Dendritic cell treated with granulocyte-macrophage colony-stimulating factor and Interleukin-4, amounts not matched to agents 40 ng/mL and 50 ng/mL, for 4 days (primary cell): ENCODE results near the gene NPR3.
A peak's percentile ranks its signal among the peaks of the same experiment; 100 is the strongest.

Experiments used
- H3K27ac Mint-ChIP-seq: one replicate; pipeline ENCODE4 v1.8.0; 2022; ENCODE audit warnings: mild to moderate bottlenecking, mixed read lengths
- H3K27me3 Mint-ChIP-seq: one replicate; pipeline ENCODE4 v1.8.0; 2022; ENCODE audit warnings: mild to moderate bottlenecking, mixed read lengths
- H3K36me3 Mint-ChIP-seq: one replicate; pipeline ENCODE4 v1.8.0; 2022; ENCODE audit warnings: low read depth, mixed read lengths
- H3K4me1 Mint-ChIP-seq: one replicate; pipeline ENCODE4 v1.8.0; 2022; ENCODE audit warnings: low read depth, mixed read lengths
- H3K4me3 Mint-ChIP-seq: one replicate; pipeline ENCODE4 v1.8.0; 2022; ENCODE audit warnings: mild to moderate bottlenecking, moderate library complexity, mixed read lengths
- H3K9me3 Mint-ChIP-seq: one replicate; pipeline ENCODE4 v1.8.0; 2022; ENCODE audit warnings: mixed read lengths
- intact Hi-C: fragments of 100-400 bp; cut with micrococcal nuclease; formaldehyde crosslinking; loops from one replicate; pipeline ENCODE4 v1.15.0; 2022

The NPR3 gene

GRCh38 chr5:32710550-32711361, at the start of gene NPR3:
TSS of gene NPR3 (plus strand) at chr5:32711321. CDS start at chr5:32711777, 456 bp downstream.
- no peaks in the 10 kb centered on the region for H3K9me3 Mint-ChIP-seq
- intact Hi-C loops = loop anchor here (2.0 to 10.0 kb wide), 2 partner anchors 544 to 712 kb away; no protein-coding TSS in a partner anchor
- peaks cover 57% of the 10 kb centered on the region for H3K4me1 Mint-ChIP-seq
- H3K27me3 Mint-ChIP-seq = peaks cover 71% of the 10 kb centered on the region
- H3K27ac Mint-ChIP-seq = no peak within 1 kb of the TSS
- no peaks in the 10 kb centered on the region for H3K36me3 Mint-ChIP-seq
- H3K4me3 Mint-ChIP-seq = peak within 1 kb of the TSS; percentile 76

DNA sequence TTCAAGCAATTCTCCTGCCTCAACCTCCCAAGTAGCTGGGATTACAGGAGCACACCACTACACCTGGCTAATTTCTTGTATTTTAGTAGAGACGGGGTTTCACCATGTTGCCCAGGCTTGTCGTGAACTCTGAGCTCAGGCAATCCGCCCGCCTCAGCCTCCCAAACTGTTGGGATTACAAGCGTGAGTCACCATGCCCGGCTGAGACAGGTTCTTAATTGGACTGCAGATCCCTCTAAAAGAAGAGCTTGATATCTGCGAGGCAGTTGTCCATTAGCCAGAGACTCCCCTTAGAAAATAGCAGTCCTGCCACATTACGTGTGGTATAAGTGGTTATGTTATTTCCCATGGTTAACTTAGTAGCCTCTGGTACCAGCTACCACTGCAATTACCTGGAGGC, 46.6 kb upstream of the NPR3 start:
- H3K4me3 Mint-ChIP-seq = no peak overlapping the region

GRCh38 chr5:32668552-32668951, 42.6 kb upstream of the NPR3 start:
- no peak overlapping the region for H3K27ac Mint-ChIP-seq
- H3K27me3 Mint-ChIP-seq = no peaks in the 10 kb centered on the region
- no peaks in the 10 kb centered on the region for H3K4me1 Mint-ChIP-seq
- H3K36me3 Mint-ChIP-seq = no peaks in the 10 kb centered on the region
- intact Hi-C loops = no loop called here
- peaks cover 40% of the 10 kb centered on the region for H3K9me3 Mint-ChIP-seq
- no peak overlapping the region for H3K4me3 Mint-ChIP-seq

More for the DNA sequence above, 46.6 kb upstream of the NPR3 start:
- Mint-ChIP-seq H3K27me3 (no peaks in the 10 kb centered on the region), H3K27ac (no peak overlapping the region), H3K9me3 (peaks cover 49% of the 10 kb centered on the region), H3K4me1 (no peaks in the 10 kb centered on the region), H3K36me3 (no peaks in the 10 kb centered on the region)
- intact Hi-C loops = no loop called here

- Mint-ChIP-seq H3K27me3 (no peaks in the 10 kb centered on the region), H3K4me1 (no peaks in the 10 kb centered on the region)
- intact Hi-C loops = no loop called here
These were observed 37.8 kb upstream of the NPR3 start for GRCh38 chr5:32673272-32673671.

GRCh38 chr5:32677023-32677422, 34.1 kb upstream of the NPR3 start:
- no peaks in the 10 kb centered on the region for H3K27me3 Mint-ChIP-seq
- H3K4me3 Mint-ChIP-seq = no peak overlapping the region
- intact Hi-C loops = no loop called here
- H3K4me1 Mint-ChIP-seq = no peaks in the 10 kb centered on the region
- H3K9me3 Mint-ChIP-seq = peaks cover 24% of the 10 kb centered on the region
- no peaks in the 10 kb centered on the region for H3K36me3 Mint-ChIP-seq
- H3K27ac Mint-ChIP-seq = no peak overlapping the region

More at GRCh38 chr5:32673272-32673671, 37.8 kb upstream of the NPR3 start:
- H3K36me3 Mint-ChIP-seq = no peaks in the 10 kb centered on the region
- H3K4me3 Mint-ChIP-seq = no peak overlapping the region
- H3K9me3 Mint-ChIP-seq = peaks cover 38% of the 10 kb centered on the region
- no peak overlapping the region for H3K27ac Mint-ChIP-seq

- Mint-ChIP-seq H3K9me3 (peaks cover 14% of the 10 kb centered on the region), H3K4me1 (no peaks in the 10 kb centered on the region), H3K4me3 (no peak overlapping the region), H3K36me3 (no peaks in the 10 kb centered on the region), H3K27me3 (no peaks in the 10 kb centered on the region), H3K27ac (no peak overlapping the region)
- intact Hi-C loops = no loop called here
These were observed 32.6 kb upstream of the NPR3 start for GRCh38 chr5:32678472-32678871.

DNA sequence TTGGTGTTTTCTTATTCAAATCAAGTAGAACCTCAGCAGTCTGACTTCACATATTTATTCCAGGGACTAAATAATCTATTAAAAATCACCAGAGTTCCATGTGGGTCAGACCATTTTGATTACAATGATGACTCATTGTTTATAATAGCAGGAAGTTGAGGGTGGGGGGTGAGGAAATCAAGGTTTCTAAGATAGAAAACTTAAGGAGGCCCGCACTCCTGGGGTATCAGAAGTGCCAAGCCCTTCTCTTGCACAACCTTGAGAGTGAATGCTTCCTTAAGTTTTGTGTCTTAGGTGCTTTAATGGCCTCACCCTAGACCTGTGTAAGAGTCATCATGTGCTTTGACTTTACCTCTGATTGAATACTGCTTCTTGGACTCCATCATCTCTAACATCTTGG, 31.9 kb upstream of the NPR3 start:
- no peaks in the 10 kb centered on the region for H3K36me3 Mint-ChIP-seq
- intact Hi-C loops = no loop called here
- H3K9me3 Mint-ChIP-seq = peaks cover 20% of the 10 kb centered on the region
- H3K4me1 Mint-ChIP-seq = no peaks in the 10 kb centered on the region
- no peak overlapping the region for H3K4me3 Mint-ChIP-seq
- no peak overlapping the region for H3K27ac Mint-ChIP-seq
- H3K27me3 Mint-ChIP-seq = no peaks in the 10 kb centered on the region

GRCh38 chr5:32680183-32680582, 30.9 kb upstream of the NPR3 start:
- Mint-ChIP-seq H3K9me3 (peaks cover 22% of the 10 kb centered on the region), H3K36me3 (no peaks in the 10 kb centered on the region), H3K4me1 (no peaks in the 10 kb centered on the region), H3K27me3 (no peaks in the 10 kb centered on the region), H3K4me3 (no peak overlapping the region), H3K27ac (no peak overlapping the region)
- intact Hi-C loops = no loop called here

DNA sequence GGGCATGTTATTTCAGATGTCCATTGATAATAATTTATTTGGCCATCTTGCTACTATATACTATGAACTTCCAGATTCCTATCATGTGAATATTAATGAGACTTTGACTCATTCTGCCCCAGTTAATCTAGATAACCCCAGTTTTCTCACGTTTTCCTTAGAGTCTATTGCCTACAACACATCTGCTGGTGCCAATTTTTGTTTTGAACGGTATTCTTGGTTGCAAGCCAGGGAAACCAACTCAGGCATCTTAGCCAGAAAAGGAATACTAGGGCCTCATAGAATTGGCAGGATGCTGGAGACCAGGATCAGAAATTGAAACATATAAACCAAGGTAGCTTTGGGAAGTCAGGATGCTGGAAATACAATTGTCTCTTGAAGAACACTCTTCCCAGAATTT, 28.0 kb upstream of the NPR3 start:
- Mint-ChIP-seq H3K4me1 (no peaks in the 10 kb centered on the region), H3K9me3 (peaks cover 29% of the 10 kb centered on the region), H3K27ac (no peak overlapping the region), H3K36me3 (no peaks in the 10 kb centered on the region), H3K4me3 (no peak overlapping the region), H3K27me3 (no peaks in the 10 kb centered on the region)
- intact Hi-C loops = no loop called here

GRCh38 chr5:32684260-32684659, 26.9 kb upstream of the NPR3 start:
- Mint-ChIP-seq H3K27me3 (no peaks in the 10 kb centered on the region), H3K27ac (no peak overlapping the region), H3K36me3 (no peaks in the 10 kb centered on the region), H3K9me3 (peaks cover 29% of the 10 kb centered on the region), H3K4me1 (no peaks in the 10 kb centered on the region), H3K4me3 (no peak overlapping the region)
- intact Hi-C loops = no loop called here

GRCh38 chr5:32686799-32687498, 24.2 kb upstream of the NPR3 start:
- H3K4me1 Mint-ChIP-seq = no peaks in the 10 kb centered on the region
- intact Hi-C loops = no loop called here
- no peaks in the 10 kb centered on the region for H3K36me3 Mint-ChIP-seq
- H3K4me3 Mint-ChIP-seq = no peak overlapping the region
- peaks cover 29% of the 10 kb centered on the region for H3K9me3 Mint-ChIP-seq
- H3K27ac Mint-ChIP-seq = no peak overlapping the region
- H3K27me3 Mint-ChIP-seq = no peaks in the 10 kb centered on the region

- intact Hi-C loops = no loop called here
- Mint-ChIP-seq H3K4me1 (no peaks in the 10 kb centered on the region), H3K36me3 (no peaks in the 10 kb centered on the region), H3K27ac (no peak overlapping the region), H3K27me3 (no peaks in the 10 kb centered on the region), H3K4me3 (no peak overlapping the region), H3K9me3 (peaks cover 29% of the 10 kb centered on the region)
These were observed 23.7 kb upstream of the NPR3 start for GRCh38 chr5:32687499-32687831.

GRCh38 chr5:32690153-32690552, 21.0 kb upstream of the NPR3 start:
- intact Hi-C loops = no loop called here
- H3K4me1 Mint-ChIP-seq = no peaks in the 10 kb centered on the region
- H3K4me3 Mint-ChIP-seq = no peak overlapping the region
- no peaks in the 10 kb centered on the region for H3K36me3 Mint-ChIP-seq
- H3K27me3 Mint-ChIP-seq = peaks cover under 1% of the 10 kb centered on the region
- H3K27ac Mint-ChIP-seq = no peak overlapping the region
- H3K9me3 Mint-ChIP-seq = peaks cover 8% of the 10 kb centered on the region

DNA sequence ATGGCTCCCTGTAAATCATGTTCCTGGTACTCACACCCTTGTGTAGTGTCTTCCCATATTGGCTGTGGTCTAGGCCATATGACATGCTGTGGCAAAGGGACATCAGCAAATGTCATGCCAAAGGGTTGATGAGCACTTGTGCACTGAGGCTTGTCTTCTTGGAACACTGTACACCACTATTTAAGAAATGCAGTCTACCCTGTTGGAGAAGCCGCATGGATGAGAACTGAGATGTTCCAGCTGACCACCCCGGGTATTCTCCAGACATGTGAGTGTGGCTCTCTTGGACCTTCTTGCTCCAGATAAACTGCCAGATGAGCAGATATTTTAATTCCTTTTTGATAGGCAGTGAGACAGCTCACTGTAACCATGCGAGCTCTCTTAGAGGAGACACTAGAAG, 20.5 kb upstream of the NPR3 start:
- H3K4me1 Mint-ChIP-seq = no peaks in the 10 kb centered on the region
- no peaks in the 10 kb centered on the region for H3K36me3 Mint-ChIP-seq
- H3K9me3 Mint-ChIP-seq = peaks cover 7% of the 10 kb centered on the region
- no peak overlapping the region for H3K4me3 Mint-ChIP-seq
- H3K27ac Mint-ChIP-seq = no peak overlapping the region
- H3K27me3 Mint-ChIP-seq = peaks cover 3% of the 10 kb centered on the region
- intact Hi-C loops = no loop called here
